HG03280 (cell line): ENCODE data around the gene KIF16B.
"Not testable (repeated sequence)": the region's sequence is repeated elsewhere in the genome, so short reads cannot be mapped to it uniquely, and the experiment has no call there.

ENCODE experiments used
- ATAC-seq: cut with Tn5 transposase; IDR thresholded peaks from one replicate; pipeline ENCODE4 v1.9.1; 2021; ENCODE audit warnings: mild to moderate bottlenecking, moderate library complexity; ENCODE audit not compliant: unreplicated experiment

The KIF16B gene

GRCh38 chr20:16226961-16227360 is 346.3 kb downstream of the KIF16B start:
- not testable (repeated sequence) for ATAC-seq

DNA sequence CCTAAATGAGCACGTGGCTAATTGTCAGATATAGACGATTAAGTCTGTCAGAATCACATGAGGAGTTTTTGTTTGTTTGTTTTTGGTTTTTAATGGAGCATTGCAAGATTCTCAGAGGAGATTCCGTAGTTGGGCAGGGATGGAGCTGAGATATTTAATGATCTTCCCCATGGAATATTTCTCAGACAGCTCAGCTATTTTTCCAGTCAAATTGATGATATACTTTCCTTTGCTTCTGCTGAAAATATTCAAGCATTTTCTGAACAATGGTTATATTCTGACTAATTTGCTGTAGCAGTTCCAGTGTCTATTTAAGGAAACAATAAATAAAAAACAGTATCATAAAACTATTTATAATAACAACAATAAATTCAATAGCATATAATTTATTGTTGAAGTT is 348.4 kb downstream of the KIF16B start:
- ATAC-seq: no peak

GRCh38 chr20:16222859-16223411 is 350.3 kb downstream of the KIF16B start:
- no peak for ATAC-seq
